ENCODE data around the gene UQCC5. TPM values are rescaled to one million over a fixed set of nuclear protein-coding genes. Genes with fewer than 3 reads are reported as not detected.
A peak's percentile ranks its signal among the peaks of the same experiment; 100 is the strongest.

UQCC5 gene
- total RNA-seq, 1 experiment from 2014 or later, result 21.5 TPM

DNA sequence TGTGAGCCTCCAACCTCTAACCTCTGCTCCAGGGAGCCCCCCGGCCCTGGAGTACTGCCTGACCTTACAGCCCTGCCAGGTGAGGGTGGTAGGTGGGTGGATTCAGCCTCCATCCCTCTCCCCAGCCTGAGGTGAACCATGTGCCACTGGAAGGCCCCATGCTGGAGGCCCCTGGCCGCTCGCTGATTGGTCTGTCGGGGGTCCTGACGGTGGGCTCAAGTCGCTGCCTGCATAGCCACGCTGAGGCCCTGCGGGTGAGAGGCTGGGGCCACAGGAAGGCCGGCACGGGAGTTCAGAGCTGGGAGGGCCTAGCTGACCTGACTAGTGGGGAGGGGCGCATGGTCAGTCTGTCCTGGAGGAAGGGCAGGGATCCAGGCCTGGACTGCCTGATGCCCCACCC, 21.8 kb upstream of the UQCC5 start:
- Histone ChIP-seq H3K27me3 (ENCODE audit: control insufficient read depth, insufficient read depth, low read length) (peaks cover 5% of the 10 kb centered on the region), H3K4me3 (ENCODE audit: insufficient read depth, low read depth, low read length) (no peak overlapping the region), H3K36me3 (replicated peaks; ENCODE audit: control insufficient read depth, insufficient read depth, low read length) (no peaks in the 10 kb centered on the region)
- no peak for DNase-seq

DNA sequence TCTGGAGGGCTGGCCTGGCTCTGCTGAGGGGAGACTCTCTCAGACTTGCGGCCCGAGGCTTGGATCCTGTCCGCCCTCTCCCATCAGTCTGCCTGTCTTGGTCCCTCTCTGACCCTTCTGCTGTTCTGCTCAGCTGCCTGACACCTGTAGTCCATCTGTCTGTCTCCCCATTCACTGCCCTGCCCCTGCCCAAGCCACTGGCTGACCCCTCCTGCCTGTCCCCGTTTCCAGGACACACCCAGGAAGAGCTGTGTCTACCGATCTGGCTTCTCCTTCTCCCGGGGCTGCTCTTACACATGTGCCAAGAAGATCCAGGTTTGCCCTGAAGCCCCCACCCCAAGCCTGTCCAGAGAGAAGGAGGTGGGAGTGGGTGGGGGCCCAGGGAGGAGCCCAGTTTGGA, 21.2 kb upstream of the UQCC5 start:
- Histone ChIP-seq H3K4me3 (ENCODE audit: insufficient read depth, low read depth, low read length) (no peak overlapping the region), H3K27me3 (ENCODE audit: control insufficient read depth, insufficient read depth, low read length) (peaks cover 5% of the 10 kb centered on the region), H3K36me3 (replicated peaks; ENCODE audit: control insufficient read depth, insufficient read depth, low read length) (no peaks in the 10 kb centered on the region)
- DNase-seq, result no peak

DNA sequence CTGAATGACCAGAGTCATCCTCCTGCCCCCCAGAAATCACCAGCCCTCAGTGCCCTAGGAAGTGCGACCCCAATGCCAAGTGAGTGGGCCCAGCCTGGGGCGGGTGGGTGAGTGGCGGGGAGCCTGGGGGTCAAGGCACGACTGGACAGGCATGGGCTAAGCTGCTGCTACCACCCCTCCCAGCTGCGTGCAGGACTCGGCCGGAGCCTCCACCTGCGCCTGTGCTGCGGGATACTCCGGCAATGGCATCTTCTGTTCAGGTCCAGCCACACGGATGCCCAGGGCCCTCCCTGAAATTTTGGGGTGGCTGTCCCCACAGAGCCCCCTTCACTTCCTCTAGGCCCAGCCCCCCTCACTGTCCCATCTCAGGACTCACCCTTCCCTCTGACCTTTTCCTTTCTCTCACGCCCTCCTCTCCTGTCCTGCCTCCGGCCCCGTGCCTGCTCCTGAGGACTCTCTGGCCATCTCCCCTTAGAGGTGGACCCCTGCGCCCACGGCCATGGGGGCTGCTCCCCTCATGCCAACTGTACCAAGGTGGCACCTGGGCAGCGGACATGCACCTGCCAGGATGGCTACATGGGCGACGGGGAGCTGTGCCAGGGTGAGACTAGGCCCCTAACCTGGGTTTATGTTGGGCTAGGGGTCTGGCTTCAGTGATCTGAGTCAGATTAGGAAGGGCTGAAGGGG, 19.8 kb upstream of the UQCC5 start:
- DNase-seq, result no peak
- no peaks in the 10 kb centered on the region for H3K36me3 ChIP-seq (replicated peaks; ENCODE audit: control insufficient read depth, insufficient read depth, low read length)
- peaks cover 5% of the 10 kb centered on the region for H3K27me3 ChIP-seq (ENCODE audit: control insufficient read depth, insufficient read depth, low read length)
- no peak overlapping the region for H3K4me3 ChIP-seq (ENCODE audit: insufficient read depth, low read depth, low read length)

DNA sequence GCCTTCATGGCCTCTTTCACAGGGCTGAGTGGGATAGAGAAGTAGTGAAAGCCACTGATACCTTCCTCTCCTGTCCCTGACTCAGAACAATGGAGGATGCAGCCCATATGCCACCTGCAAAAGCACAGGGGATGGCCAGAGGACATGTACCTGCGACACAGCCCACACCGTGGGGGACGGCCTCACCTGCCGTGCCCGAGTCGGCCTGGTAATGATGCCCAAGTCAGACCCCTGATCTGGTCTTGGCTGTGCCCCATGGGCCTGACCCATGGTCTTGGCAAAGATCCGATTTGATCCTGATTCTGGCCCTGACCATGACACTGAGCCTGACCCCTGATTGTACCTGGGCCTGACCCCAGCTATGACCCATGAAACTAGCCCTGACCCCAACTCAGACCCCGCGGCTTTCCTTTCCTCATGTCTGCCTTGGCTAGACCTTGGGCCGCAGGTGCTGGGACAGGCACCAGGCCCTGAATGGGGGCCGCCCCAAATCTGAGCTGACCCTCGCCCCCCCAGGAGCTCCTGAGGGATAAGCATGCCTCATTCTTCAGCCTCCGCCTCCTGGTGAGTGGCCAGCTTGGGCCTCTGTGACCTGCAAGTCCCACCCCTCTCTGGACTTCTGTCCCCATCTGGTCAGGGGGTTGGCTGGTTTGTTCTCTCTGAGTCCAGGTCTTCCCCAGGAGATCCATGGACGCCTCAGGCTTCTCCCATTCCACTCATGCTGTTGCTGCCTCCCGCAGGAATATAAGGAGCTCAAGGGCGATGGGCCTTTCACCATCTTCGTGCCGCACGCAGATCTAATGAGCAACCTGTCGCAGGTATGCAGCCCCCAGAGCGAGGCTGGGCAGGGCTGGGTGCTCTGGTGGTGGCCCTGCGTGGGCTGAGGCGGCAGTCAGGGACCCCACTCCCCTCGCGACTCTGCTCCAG, 18.3 kb upstream of the UQCC5 start:
- no peaks in the 10 kb centered on the region for H3K36me3 ChIP-seq (replicated peaks; ENCODE audit: control insufficient read depth, insufficient read depth, low read length)
- no peak for DNase-seq
- peak overlapping the region; percentile 45 for H3K4me3 ChIP-seq (ENCODE audit: insufficient read depth, low read depth, low read length)
- peaks cover 5% of the 10 kb centered on the region for H3K27me3 ChIP-seq (ENCODE audit: control insufficient read depth, insufficient read depth, low read length)

DNA sequence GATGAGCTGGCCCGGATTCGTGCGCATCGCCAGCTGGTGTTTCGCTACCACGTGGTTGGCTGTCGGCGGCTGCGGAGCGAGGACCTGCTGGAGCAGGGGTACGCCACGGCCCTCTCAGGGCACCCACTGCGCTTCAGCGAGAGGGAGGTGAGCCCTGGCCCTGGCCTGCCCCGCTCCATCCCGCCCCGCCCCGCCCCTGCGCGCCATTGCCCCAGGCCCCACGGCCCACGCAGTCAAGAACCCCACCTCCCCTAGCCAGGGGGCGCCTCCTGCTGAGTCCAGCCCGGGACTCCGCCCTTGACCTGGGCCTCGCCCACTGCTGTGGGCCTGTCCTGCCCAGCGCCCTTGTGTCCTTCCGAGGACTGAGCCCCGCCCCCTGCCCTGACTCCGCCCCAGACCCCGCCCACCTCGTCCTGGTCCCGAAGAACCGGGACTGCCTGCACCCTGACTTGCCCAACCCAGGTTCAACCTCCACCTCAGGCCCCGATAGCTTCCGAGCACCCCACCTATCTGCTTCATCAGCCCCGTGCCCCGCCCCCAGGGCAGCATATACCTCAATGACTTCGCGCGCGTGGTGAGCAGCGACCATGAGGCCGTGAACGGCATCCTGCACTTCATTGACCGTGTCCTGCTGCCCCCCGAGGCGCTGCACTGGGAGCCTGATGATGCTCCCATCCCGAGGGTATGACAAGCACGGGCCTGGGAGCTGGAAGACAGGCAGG, 17.5 kb upstream of the UQCC5 start:
- peaks cover 5% of the 10 kb centered on the region for H3K27me3 ChIP-seq (ENCODE audit: control insufficient read depth, insufficient read depth, low read length)
- peaks cover under 1% of the 10 kb centered on the region for H3K36me3 ChIP-seq (replicated peaks; ENCODE audit: control insufficient read depth, insufficient read depth, low read length)
- peak overlapping the region; percentile 45 for H3K4me3 ChIP-seq (ENCODE audit: insufficient read depth, low read depth, low read length)
- DNase-seq, result peak; percentile 99

DNA sequence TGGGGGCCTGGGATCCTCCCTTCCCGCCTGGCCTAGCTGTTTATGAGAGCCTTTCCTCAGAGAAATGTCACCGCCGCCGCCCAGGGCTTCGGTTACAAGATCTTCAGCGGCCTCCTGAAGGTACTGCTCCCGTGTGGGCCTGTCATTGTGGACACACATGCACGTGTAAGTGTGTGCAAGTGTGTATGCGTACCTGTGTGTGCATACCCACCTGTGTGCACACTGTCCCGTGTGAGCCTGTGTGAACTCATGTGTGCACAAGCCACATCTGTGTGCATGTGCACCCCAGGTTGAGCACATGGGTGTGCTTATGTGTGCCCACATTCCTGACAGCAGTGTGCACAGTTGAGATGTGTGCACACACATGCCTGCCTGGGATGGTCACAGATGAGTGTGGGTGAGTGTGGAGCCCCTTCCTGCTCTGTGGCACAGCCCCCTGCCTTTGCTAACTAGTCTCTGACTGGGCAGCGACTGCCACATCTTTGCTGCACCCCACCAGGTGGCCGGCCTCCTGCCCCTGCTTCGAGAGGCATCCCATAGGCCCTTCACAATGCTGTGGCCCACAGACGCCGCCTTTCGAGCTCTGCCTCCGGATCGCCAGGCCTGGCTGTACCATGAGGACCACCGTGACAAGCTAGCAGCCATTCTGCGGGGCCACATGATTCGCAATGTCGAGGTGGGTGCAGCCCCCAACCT, 16.8 kb upstream of the UQCC5 start:
- H3K27me3 ChIP-seq (ENCODE audit: control insufficient read depth, insufficient read depth, low read length), result peaks cover 5% of the 10 kb centered on the region
- H3K4me3 ChIP-seq (ENCODE audit: insufficient read depth, low read depth, low read length), result no peak overlapping the region
- no peak for DNase-seq
- peaks cover 5% of the 10 kb centered on the region for H3K36me3 ChIP-seq (replicated peaks; ENCODE audit: control insufficient read depth, insufficient read depth, low read length)

DNA sequence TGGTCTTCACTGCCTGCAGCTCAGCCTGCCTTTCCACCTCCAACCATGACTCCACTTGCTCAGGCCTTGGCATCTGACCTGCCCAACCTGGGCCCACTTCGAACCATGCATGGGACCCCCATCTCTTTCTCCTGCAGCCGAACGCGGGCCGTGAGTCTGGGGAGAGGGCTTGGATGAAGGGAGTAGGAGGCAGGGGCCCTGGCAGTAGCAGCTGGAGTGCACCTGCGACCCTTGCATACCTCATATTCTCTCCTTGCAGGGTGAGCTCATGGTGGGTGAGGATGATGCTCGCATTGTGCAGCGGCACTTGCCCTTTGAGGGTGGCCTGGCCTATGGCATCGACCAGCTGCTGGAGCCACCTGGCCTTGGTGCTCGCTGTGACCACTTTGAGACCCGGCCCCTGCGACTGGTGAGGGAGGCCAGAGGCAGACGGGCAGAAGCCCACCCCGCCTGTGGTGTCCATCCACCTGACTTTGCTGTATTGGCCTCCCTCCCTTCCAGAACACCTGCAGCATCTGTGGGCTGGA, 16.2 kb upstream of the UQCC5 start:
- Histone ChIP-seq H3K36me3 (replicated peaks; ENCODE audit: control insufficient read depth, insufficient read depth, low read length) (peaks cover 6% of the 10 kb centered on the region), H3K27me3 (ENCODE audit: control insufficient read depth, insufficient read depth, low read length) (peaks cover 5% of the 10 kb centered on the region), H3K4me3 (ENCODE audit: insufficient read depth, low read depth, low read length) (no peak overlapping the region)
- DNase-seq, result no peak

DNA sequence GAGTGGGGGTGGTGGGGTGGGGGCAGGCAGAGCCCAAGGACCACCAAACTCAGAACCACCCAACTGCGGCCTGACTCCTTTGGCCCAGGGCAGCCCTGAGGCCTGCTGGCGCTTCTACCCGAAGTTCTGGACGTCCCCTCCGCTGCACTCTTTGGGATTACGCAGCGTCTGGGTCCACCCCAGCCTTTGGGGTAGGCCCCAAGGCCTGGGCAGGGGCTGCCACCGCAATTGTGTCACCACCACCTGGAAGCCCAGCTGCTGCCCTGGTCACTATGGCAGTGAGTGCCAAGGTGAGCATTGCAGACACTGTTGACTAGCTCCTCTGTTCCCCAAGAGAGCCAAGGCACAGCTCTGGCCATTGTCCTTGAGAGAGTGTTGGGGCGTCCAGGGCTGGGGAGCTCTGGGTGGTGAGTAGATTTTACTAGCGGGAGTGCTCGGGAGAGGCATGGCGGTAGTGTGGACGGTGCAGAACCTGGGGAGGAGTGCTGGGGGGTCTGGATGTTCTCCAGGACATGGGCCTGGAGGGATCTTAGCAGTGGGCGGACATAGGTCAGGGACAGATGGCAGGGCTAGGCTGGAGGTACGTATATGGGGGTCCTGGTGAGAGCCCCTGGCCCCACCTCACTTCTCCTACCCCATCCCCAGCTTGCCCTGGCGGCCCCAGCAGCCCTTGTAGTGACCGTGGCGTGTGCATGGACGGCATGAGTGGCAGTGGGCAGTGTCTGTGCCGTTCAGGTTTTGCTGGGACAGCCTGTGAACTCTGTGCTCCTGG, 15.5 kb upstream of the UQCC5 start:
- no peak overlapping the region for H3K4me3 ChIP-seq (ENCODE audit: insufficient read depth, low read depth, low read length)
- peaks cover 11% of the 10 kb centered on the region for H3K36me3 ChIP-seq (replicated peaks; ENCODE audit: control insufficient read depth, insufficient read depth, low read length)
- DNase-seq, result peak; percentile 62
- H3K27me3 ChIP-seq (ENCODE audit: control insufficient read depth, insufficient read depth, low read length), result peaks cover 5% of the 10 kb centered on the region

DNA sequence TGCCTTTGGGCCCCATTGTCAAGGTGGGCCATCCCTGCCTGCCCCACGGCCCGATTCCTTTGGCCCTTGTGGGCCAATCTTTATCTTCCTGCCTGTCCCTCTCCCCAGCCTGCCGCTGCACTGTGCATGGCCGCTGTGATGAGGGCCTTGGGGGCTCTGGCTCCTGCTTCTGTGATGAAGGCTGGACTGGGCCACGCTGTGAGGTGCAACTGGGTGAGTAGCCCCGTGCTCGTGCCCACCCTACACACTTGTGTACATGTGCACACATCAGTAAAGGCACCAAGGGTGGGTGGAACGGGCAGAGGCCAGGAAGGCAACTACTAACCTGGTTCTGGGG, 14.9 kb upstream of the UQCC5 start:
- peaks cover 5% of the 10 kb centered on the region for H3K27me3 ChIP-seq (ENCODE audit: control insufficient read depth, insufficient read depth, low read length)
- no peak for DNase-seq
- no peak overlapping the region for H3K4me3 ChIP-seq (ENCODE audit: insufficient read depth, low read depth, low read length)
- H3K36me3 ChIP-seq (replicated peaks; ENCODE audit: control insufficient read depth, insufficient read depth, low read length), result peaks cover 15% of the 10 kb centered on the region

DNA sequence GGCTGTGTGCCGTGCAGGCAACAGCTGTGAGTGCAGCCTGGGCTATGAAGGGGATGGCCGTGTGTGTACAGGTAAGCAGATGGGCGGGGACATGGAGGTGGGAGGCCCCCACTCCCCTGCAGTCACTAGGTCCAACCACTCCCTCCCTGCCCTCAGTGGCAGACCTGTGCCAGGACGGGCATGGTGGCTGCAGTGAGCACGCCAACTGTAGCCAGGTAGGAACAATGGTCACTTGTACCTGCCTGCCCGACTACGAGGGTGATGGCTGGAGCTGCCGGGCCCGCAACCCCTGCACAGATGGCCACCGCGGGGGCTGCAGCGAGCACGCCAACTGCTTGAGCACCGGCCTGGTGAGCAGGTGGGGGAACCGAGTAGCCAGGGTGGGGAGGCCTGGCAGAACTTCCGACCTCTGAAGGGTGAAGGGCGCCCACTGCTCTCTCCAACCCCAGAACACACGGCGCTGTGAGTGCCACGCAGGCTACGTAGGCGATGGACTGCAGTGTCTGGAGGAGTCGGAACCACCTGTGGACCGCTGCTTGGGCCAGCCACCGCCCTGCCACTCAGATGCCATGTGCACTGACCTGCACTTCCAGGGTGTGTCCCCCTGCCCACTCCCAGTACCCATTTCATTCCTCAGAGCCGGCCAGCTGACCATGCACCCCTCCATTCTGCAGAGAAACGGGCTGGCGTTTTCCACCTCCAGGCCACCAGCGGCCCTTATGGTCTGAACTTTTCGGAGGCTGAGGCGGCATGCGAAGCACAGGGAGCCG, 14.3 kb upstream of the UQCC5 start:
- peaks cover 19% of the 10 kb centered on the region for H3K36me3 ChIP-seq (replicated peaks; ENCODE audit: control insufficient read depth, insufficient read depth, low read length)
- peak; percentile 65 for DNase-seq
- no peak overlapping the region for H3K4me3 ChIP-seq (ENCODE audit: insufficient read depth, low read depth, low read length)
- H3K27me3 ChIP-seq (ENCODE audit: control insufficient read depth, insufficient read depth, low read length), result peaks cover 5% of the 10 kb centered on the region

DNA sequence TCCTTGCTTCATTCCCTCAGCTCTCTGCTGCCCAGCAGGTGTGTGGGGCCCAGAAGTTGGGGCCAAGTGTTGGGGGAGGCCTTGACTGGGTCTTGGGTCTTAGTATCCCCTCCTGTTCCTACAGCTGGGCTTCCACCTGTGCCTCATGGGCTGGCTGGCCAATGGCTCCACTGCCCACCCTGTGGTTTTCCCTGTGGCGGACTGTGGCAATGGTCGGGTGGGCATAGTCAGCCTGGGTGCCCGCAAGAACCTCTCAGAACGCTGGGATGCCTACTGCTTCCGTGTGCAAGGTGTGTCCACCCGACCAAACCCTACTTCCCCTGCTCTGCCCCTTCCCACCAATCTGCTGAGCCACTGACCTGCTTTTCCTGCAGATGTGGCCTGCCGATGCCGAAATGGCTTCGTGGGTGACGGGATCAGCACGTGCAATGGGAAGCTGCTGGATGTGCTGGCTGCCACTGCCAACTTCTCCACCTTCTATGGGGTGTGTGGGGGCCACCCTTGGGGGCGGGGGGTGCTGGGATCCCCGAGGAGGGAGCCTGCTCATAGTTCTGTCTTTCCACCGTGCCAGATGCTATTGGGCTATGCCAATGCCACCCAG, 13.7 kb upstream of the UQCC5 start:
- Histone ChIP-seq H3K27me3 (ENCODE audit: control insufficient read depth, insufficient read depth, low read length) (peaks cover 5% of the 10 kb centered on the region), H3K4me3 (ENCODE audit: insufficient read depth, low read depth, low read length) (no peak overlapping the region), H3K36me3 (replicated peaks; ENCODE audit: control insufficient read depth, insufficient read depth, low read length) (peaks cover 26% of the 10 kb centered on the region)
- DNase-seq, result peak; percentile 57

DNA sequence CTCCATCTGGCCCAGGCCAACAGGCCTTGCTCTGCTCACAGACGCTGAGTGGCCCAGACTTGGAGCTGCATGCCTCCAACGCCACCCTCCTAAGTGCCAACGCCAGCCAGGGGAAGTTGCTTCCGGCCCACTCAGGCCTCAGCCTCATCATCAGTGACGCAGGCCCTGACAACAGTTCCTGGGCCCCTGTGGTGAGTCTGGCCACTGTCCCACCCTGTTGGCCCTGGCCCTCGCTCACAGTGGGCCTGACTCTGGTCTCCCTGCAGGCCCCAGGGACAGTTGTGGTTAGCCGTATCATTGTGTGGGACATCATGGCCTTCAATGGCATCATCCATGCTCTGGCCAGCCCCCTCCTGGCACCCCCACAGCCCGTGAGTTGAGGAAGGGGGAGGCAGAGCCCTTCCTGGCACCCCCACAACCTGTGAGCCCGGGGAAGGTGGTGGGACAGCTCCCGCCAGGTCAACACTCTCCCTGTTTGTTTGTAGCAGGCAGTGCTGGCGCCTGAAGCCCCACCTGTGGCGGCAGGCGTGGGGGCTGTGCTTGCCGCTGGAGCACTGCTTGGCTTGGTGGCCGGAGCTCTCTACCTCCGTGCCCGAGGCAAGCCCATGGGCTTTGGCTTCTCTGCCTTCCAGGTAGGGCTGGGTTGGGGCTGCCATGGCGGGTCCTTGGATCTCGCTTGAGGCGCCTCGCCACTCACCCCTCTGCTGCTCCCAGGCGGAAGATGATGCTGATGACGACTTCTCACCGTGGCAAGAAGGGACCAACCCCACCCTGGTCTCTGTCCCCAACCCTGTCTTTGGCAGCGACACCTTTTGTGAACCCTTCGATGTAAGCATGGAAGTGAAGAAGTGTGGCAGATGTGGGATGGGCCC, 12.8 kb upstream of the UQCC5 start:
- H3K27me3 ChIP-seq (ENCODE audit: control insufficient read depth, insufficient read depth, low read length), result no peaks in the 10 kb centered on the region; the same call in 1 of the 2 replicates
- peak; percentile 66 for DNase-seq
- peaks cover 32% of the 10 kb centered on the region for H3K36me3 ChIP-seq (replicated peaks; ENCODE audit: control insufficient read depth, insufficient read depth, low read length)
- H3K4me3 ChIP-seq (ENCODE audit: insufficient read depth, low read depth, low read length), result no peak overlapping the region
